Ectodermal cell (in vitro differentiated cells): ENCODE results near the gene CYTH3.
"Not testable (repeated sequence)": the region's sequence is repeated elsewhere in the genome, so short reads cannot be mapped to it uniquely, and the experiment has no call there.

ENCODE experiments used
- H3K27ac ChIP-seq: 2 replicates; pipeline ENCODE4 v1.7.0; 2013; ENCODE audit warnings: mild to moderate bottlenecking, low read depth, low read length; ENCODE audit not compliant: insufficient read depth, poor library complexity, severe bottlenecking
- H3K27me3 ChIP-seq: 2 replicates; pipeline ENCODE4 v1.7.0; 2013; ENCODE audit warnings: mild to moderate bottlenecking, low read length; ENCODE audit not compliant: insufficient read depth, control insufficient read depth, poor library complexity, severe bottlenecking
- H3K36me3 ChIP-seq: one replicate; pipeline ENCODE4 v1.7.0; 2013; ENCODE audit warnings: low read length; ENCODE audit not compliant: control insufficient read depth, insufficient read depth
- H3K4me1 ChIP-seq: one replicate; pipeline ENCODE4 v1.7.0; 2013; ENCODE audit warnings: low read length; ENCODE audit not compliant: control insufficient read depth, insufficient read depth
- H3K4me3 ChIP-seq: 2 replicates; pipeline ENCODE4 v1.7.0; 2013; ENCODE audit warnings: low read depth, low read length, control low read depth; ENCODE audit not compliant: insufficient read depth
- H3K9me3 ChIP-seq: 2 replicates; pipeline ENCODE4 v1.7.0; 2013; ENCODE audit warnings: mild to moderate bottlenecking, low read length, moderate library complexity; ENCODE audit not compliant: control insufficient read depth
- WGBS, 2 experiments: methylation state at CpG; one replicate each; pipeline ENCODE4 v1.1.7; 2013; ENCODE audit warnings: missing lambda C conversion rate in 2 of 2; 5-methylcytosine and 5-hydroxymethylcytosine counted together

Gene CYTH3

DNA sequence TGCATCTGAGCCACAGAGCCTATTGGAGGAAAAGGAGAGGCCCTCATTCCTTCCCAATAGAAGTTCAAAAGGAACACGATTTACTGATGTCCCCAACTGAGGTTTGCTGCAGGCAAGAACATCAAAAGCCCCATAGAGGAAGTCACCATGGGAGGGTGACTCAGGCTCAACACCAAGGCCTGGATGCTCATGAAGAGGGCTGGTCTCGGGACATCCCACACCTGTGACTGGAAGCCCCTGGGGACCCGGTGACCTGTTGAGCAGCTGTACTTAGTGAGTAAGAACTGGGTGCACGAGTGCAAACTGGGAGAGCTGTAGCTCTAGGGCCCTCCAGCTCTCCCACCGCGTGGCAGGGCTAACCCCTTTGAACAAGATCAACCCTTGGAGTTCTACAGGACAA is 38.0 kb downstream of the CYTH3 start:
- H3K27me3 ChIP-seq, result no peaks in the 10 kb centered on the region
- no peaks in the 10 kb centered on the region for H3K36me3 ChIP-seq
- peaks cover 5% of the 10 kb centered on the region for H3K4me1 ChIP-seq
- no peaks in the 10 kb centered on the region for H3K9me3 ChIP-seq
- H3K4me3 ChIP-seq, result no peak overlapping the region
- WGBS, 2 experiments, result 89 to 91% methylated on average over 6 of the region's 6 CpGs
- no peak overlapping the region for H3K27ac ChIP-seq

DNA sequence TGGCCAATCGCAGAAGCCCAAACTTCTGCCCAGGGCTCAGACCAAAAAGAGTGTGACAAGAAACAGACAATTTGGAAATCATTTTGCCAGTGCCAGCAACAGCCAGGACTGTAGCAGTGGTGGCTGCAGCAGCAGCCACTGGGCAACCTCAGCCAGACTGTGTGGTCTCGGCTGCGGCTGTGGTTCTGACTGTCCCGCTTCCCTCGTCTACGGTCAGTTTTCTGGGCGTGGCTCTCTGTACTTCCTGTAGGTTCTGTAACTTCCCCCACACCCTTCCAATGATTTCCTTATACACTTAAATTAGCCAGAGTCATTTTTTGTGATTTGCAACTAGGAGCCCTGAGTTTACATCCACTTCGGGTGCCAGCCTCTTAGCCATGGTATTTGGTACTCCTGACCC is 39.9 kb downstream of the CYTH3 start:
- H3K27ac ChIP-seq, result no peak overlapping the region
- no peaks in the 10 kb centered on the region for H3K9me3 ChIP-seq
- H3K27me3 ChIP-seq, result no peaks in the 10 kb centered on the region
- H3K4me1 ChIP-seq, result peaks cover 23% of the 10 kb centered on the region
- H3K4me3 ChIP-seq, result no peak overlapping the region
- no peaks in the 10 kb centered on the region for H3K36me3 ChIP-seq
- 92 to 94% methylated on average over 8 of the region's 8 CpGs for WGBS, 2 experiments

DNA sequence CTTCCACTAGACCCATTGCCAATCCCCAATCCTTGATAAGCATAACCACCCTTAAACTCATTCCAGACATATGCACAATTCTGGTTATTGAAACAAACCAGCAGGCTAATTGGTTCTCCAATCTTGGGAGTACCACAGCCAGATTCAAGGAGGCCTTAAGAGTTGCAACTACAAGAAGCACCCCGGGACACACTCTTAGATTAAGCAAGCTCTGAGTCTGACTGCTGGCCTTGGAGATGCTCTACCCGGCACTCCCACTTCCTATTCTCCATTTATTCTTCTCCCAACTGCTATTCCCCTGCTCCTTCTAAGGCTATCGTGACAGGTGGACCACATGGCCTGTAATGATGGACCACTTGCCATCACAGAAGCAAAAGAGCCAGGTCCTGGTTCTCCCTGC is 40.3 kb downstream of the CYTH3 start:
- no peaks in the 10 kb centered on the region for H3K27me3 ChIP-seq
- H3K27ac ChIP-seq, result no peak overlapping the region
- no peak overlapping the region for H3K4me3 ChIP-seq
- 90 to 92% methylated on average over 3 of the region's 3 CpGs for WGBS, 2 experiments
- peaks cover 27% of the 10 kb centered on the region for H3K4me1 ChIP-seq
- H3K9me3 ChIP-seq, result no peaks in the 10 kb centered on the region
- no peaks in the 10 kb centered on the region for H3K36me3 ChIP-seq

DNA sequence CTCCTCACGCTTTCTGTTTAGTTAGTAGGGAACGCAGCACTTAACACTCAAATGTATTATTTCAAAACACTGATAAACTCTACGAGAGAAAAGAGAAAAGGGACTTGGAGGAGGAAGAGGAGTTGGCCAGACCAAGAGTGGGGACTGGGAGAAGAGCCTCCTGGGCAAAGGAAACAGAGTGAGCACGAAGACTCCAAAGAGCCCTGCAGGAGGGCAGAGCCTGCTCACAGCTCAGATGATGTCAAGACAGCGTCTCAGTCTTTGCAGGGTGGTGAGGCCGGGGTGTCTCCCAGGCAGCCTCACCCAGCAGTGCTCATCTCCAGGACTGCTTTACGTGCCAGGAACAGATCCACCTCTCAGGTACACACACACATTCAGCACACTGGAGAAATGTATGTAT is 41.2 kb downstream of the CYTH3 start:
- Histone ChIP-seq H3K36me3 (no peaks in the 10 kb centered on the region), H3K4me1 (peaks cover 27% of the 10 kb centered on the region), H3K9me3 (no peaks in the 10 kb centered on the region), H3K27ac (no peak overlapping the region), H3K27me3 (no peaks in the 10 kb centered on the region), H3K4me3 (no peak overlapping the region)
- 66 to 69% methylated on average over 6 to 7 of the region's 7 CpGs for WGBS, 2 experiments

DNA sequence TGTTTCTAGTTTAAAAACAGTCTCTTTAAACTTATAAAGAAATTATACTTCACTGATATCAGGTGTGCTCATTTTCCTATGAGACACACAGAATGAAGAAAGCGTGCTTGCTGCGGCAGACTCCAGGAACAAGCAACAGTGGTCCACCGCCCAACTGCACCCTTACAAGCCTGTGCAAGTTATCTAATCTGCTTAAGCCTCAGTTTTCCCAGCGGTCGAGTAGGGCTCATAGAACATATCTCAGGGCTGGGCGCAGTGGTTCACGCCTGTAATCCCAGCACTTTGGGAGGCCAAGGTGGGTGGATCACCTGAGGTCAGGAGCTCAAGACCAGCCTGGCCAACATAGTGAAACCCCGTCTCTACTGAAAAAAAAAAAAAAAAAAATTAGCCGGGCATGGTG is 43.1 kb downstream of the CYTH3 start:
- not testable (repeated sequence) for H3K9me3 ChIP-seq, H3K27me3 ChIP-seq, H3K36me3 ChIP-seq, H3K4me3 ChIP-seq
- H3K4me1 ChIP-seq, result peaks cover 27% of the 10 kb centered on the region
- WGBS, 2 experiments, result 91 to 92% methylated on average over 9 of the region's 9 CpGs
- peak overlapping the region; percentile 50 for H3K27ac ChIP-seq

DNA sequence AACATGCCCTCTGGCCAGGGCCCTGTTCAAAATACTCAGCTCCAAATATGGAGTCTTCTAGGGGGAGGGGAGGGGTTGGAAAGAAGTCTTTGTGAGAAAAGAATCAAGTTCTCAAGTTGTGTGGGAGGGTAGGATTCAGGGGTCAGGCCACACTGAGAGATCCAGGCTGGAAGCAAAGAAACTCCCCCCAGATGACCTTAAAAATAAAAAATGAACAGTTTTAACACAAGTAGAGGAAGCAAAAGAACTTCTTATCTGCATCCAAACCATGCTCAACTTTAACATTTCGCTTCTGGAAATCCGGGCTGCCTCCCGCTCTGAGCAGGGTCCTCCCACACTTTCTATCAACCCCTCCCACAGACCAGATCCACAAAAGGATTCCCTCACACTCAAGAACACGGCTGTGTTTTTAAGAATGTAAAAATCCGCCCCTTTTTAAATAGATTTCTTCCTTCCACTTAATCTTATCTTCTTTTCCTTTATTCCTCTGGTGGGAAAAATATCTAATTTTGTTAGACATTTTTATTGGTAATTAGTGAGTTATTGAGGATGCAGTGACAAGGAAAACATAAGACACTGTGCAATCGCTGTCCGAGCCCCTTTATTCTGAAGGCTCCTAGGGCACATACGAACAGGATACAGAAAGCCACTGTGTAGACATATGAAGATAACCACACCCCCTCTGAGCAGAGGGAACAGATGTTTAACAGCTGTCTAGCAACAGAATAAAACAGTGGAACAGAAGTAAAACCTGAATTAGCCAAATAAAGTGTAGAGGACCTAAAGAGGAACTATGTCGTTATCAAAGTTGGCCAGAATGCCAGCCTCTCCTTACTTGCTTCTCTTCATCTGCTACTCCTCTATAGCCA is 43.8 kb downstream of the CYTH3 start:
- no peaks in the 10 kb centered on the region for H3K27me3 ChIP-seq
- no peaks in the 10 kb centered on the region for H3K9me3 ChIP-seq
- H3K4me1 ChIP-seq, result peaks cover 27% of the 10 kb centered on the region
- peak overlapping the region; percentile 77 for H3K27ac ChIP-seq
- H3K36me3 ChIP-seq, result no peaks in the 10 kb centered on the region
- H3K4me3 ChIP-seq, result no peak overlapping the region
- WGBS, 2 experiments, result 64 to 73% methylated on average over 8 to 9 of the region's 9 CpGs

DNA sequence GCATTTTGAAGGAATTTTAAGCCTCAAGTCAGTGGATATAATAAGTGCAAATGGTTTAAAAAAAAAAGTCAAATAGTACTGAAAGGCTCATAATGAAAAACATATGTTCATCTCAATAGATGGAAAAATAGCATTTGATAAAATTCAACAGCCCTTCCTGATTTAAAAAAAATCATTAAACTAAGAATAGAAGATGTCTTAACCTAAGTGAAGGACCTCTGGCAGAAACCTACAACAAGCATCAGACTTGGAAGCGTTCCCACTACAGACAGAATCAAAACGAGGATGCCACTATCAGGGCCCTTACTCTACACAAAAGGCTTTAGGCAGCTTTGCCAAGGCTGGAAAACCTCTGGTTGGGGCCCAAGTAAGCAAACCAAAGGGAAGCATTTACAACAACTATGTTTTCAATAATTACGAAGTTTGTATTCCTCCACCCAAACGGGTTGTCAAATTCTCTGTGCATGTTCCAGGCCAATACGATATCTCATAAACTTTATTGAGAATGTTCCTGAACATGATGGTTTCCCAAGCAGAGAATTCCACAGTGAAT is 45.1 kb downstream of the CYTH3 start:
- H3K4me3 ChIP-seq, result no peak overlapping the region
- no peak overlapping the region for H3K27ac ChIP-seq
- H3K9me3 ChIP-seq, result no peaks in the 10 kb centered on the region
- H3K4me1 ChIP-seq, result peaks cover 27% of the 10 kb centered on the region
- WGBS, 2 experiments, result 88 to 91% methylated on average over 5 of the region's 5 CpGs
- H3K27me3 ChIP-seq, result no peaks in the 10 kb centered on the region
- no peaks in the 10 kb centered on the region for H3K36me3 ChIP-seq

DNA sequence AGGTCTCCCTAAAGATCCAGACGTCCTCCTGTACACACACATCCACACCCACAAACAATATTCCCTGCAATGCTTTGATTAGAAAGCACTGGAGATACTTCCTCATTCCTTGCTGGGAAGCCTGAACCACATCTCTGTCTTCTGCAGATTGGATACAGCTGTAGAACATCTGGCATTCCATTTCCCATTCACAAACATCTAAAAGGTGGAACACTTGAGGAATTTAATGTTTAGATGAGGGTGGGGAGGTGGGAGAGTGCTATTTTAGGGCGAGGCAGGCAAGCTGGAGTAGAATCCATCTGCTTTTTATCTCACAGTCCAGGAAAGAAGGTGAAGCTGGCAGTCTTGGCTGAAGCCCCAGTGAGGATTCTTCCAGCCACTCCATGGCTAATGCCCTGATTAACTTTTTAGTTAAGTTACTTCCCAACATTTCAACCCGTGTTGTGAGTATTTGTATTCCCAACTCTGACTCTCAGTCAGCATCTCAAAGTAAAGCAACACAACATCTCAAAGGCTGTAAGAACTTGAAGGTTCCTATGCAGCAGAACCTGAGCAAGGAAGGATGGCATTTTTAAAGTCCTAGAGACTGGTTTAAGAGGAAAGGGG is 46.1 kb downstream of the CYTH3 start:
- 90 to 92% methylated on average over 3 of the region's 3 CpGs for WGBS, 2 experiments
- H3K4me3 ChIP-seq, result no peak overlapping the region

DNA sequence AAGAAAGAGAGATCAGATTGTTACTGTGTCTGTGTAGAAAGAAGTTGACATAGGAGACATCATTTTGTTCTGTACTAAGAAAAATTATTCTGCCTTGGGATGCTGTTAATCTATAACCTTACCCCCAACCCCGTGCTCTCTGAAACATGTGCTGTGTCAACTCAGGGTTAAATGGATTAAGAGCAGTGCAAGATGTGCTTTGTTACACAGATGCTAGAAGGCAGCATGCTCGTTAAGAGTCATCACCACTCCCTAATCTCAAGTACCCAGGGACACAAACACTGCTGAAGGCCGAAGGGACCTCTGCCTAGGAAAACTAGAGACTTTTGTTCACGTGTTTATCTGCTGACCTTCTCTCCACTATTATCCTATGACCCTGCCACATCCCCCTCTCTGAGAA is 49.0 kb downstream of the CYTH3 start:
- H3K4me3 ChIP-seq, H3K27ac ChIP-seq, H3K27me3 ChIP-seq, H3K36me3 ChIP-seq, H3K9me3 ChIP-seq: not testable (repeated sequence)
- H3K4me1 ChIP-seq, result peaks cover 12% of the 10 kb centered on the region
- WGBS, 2 experiments, result 75 to 89% methylated on average over 3 of the region's 4 CpGs

More for the DNA sequence above, 46.1 kb downstream of the CYTH3 start:
- no peaks in the 10 kb centered on the region for H3K27me3 ChIP-seq
- H3K36me3 ChIP-seq, result no peaks in the 10 kb centered on the region
- H3K27ac ChIP-seq, result no peak overlapping the region
- no peaks in the 10 kb centered on the region for H3K9me3 ChIP-seq
- H3K4me1 ChIP-seq, result peaks cover 27% of the 10 kb centered on the region

DNA sequence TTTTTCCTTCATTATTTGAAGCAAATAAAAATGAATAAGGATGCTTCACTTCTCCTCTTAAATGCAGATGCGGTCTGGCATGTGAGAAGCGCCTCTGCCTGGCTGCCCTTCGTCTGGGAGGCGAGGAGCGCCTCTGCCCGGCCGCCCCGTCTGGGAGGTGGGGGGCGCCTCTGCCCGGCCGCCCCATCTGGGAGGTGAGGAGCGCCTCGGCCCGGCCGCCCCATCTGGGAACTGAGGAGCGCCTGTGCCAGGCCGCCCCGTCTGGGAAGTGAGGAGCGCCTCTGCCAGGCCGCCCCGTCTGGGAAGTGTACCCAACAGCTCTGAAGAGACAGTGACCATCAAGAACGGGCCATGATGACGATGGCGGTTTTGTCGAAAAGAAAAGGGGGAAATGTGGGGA is 49.4 kb downstream of the CYTH3 start:
- not testable (repeated sequence) for H3K27me3 ChIP-seq, H3K27ac ChIP-seq, H3K4me3 ChIP-seq, H3K4me1 ChIP-seq, H3K36me3 ChIP-seq, H3K9me3 ChIP-seq
- 94 to 97% methylated on average over 20 to 21 of the region's 25 CpGs for WGBS, 2 experiments
